ENCODE results near the gene SAAL1.

The SAAL1 gene

GRCh38 chr11:18061351-18061750 is 44.5 kb downstream of the SAAL1 start:
- H3K9me3 ChIP-seq (ENCODE audit: control insufficient read depth, low read length), result no peaks in the 10 kb centered on the region
- H3K14ac ChIP-seq (ENCODE audit: low read length in 2 of 2), result no peak overlapping the region
- no peaks in the 10 kb centered on the region for H3K27me3 ChIP-seq (ENCODE audit: control insufficient read depth in 1 of 2, insufficient read depth in 1 of 2, low read length in 2 of 2)
- H3K4ac ChIP-seq (ENCODE audit: low read depth in 1 of 2, low read length in 2 of 2), result no peak overlapping the region
- H2AFZ ChIP-seq (ENCODE audit: low read depth, low read length), result no peak overlapping the region
- no peak overlapping the region for H3K18ac ChIP-seq (ENCODE audit: low read depth in 1 of 2, low read length in 2 of 2)
- no peak overlapping the region for H4K8ac ChIP-seq (ENCODE audit: low read length)
- WGBS, result 90% methylated on average over 2 of the region's 2 CpGs
- no peak overlapping the region for H3K23ac ChIP-seq (ENCODE audit: low read length in 2 of 2)
- no peak overlapping the region for H2BK120ac ChIP-seq (ENCODE audit: low read depth, low read length)
- no peak overlapping the region for H3K9ac ChIP-seq (ENCODE audit: low read length)
- no peak overlapping the region for H2AK5ac ChIP-seq (ENCODE audit: low read length, severe bottlenecking)
- H3K4me3 ChIP-seq (ENCODE audit: insufficient read depth in 1 of 2, low read depth in 1 of 2, low read length in 2 of 2), result no peak overlapping the region
- DNase-seq, result no peak
- H3K4me1 ChIP-seq (ENCODE audit: control insufficient read depth, insufficient read depth, low read depth, low read length), result no peaks in the 10 kb centered on the region
- no peak overlapping the region for H4K91ac ChIP-seq (ENCODE audit: low read length)
- H2BK12ac ChIP-seq (ENCODE audit: low read length in 2 of 2), result no peak overlapping the region
- no peaks in the 10 kb centered on the region for H3K36me3 ChIP-seq (ENCODE audit: control insufficient read depth in 1 of 2, insufficient read depth in 2 of 2, low read depth in 1 of 2, low read length in 2 of 2)
- no peak overlapping the region for H3K4me2 ChIP-seq (ENCODE audit: low read length, poor library complexity, severe bottlenecking)
- no peak overlapping the region for H3K27ac ChIP-seq (ENCODE audit: low read length, poor library complexity, severe bottlenecking)
- no peaks in the 10 kb centered on the region for H3K79me1 ChIP-seq (replicated peaks; ENCODE audit: low read length, poor library complexity, severe bottlenecking)
- no peak overlapping the region for H2BK15ac ChIP-seq (ENCODE audit: low read depth, poor library complexity, severe bottlenecking)
- H2BK5ac ChIP-seq (ENCODE audit: low read depth, low read length, poor library complexity, severe bottlenecking), result no peak overlapping the region

GRCh38 chr11:18056561-18057181 is 49.2 kb downstream of the SAAL1 start:
- Histone ChIP-seq H2AFZ (ENCODE audit: low read depth, low read length) (no peak overlapping the region), H3K27ac (ENCODE audit: low read length, poor library complexity, severe bottlenecking) (no peak overlapping the region), H3K36me3 (ENCODE audit: control insufficient read depth in 1 of 2, insufficient read depth in 2 of 2, low read depth in 1 of 2, low read length in 2 of 2) (no peaks in the 10 kb centered on the region), H3K18ac (ENCODE audit: low read depth in 1 of 2, low read length in 2 of 2) (no peak overlapping the region), H3K4ac (ENCODE audit: low read depth in 1 of 2, low read length in 2 of 2) (no peak overlapping the region), H3K4me3 (ENCODE audit: insufficient read depth in 1 of 2, low read depth in 1 of 2, low read length in 2 of 2) (no peak overlapping the region), H3K23ac (ENCODE audit: low read length in 2 of 2) (no peak overlapping the region), H3K14ac (ENCODE audit: low read length in 2 of 2) (no peak overlapping the region), H2BK120ac (ENCODE audit: low read depth, low read length) (no peak overlapping the region), H3K79me1 (replicated peaks; ENCODE audit: low read length, poor library complexity, severe bottlenecking) (no peaks in the 10 kb centered on the region), H2BK5ac (ENCODE audit: low read depth, low read length, poor library complexity, severe bottlenecking) (no peak overlapping the region), H2BK15ac (ENCODE audit: low read depth, poor library complexity, severe bottlenecking) (no peak overlapping the region), H4K8ac (ENCODE audit: low read length) (no peak overlapping the region), H3K27me3 (ENCODE audit: control insufficient read depth in 1 of 2, insufficient read depth in 1 of 2, low read length in 2 of 2) (no peaks in the 10 kb centered on the region), H3K4me2 (ENCODE audit: low read length, poor library complexity, severe bottlenecking) (no peak overlapping the region), H3K4me1 (ENCODE audit: control insufficient read depth, insufficient read depth, low read depth, low read length) (no peaks in the 10 kb centered on the region), H2BK12ac (ENCODE audit: low read length in 2 of 2) (no peak overlapping the region), H4K91ac (ENCODE audit: low read length) (no peak overlapping the region), H3K9me3 (ENCODE audit: control insufficient read depth, low read length) (no peaks in the 10 kb centered on the region), H3K9ac (ENCODE audit: low read length) (no peak overlapping the region), H2AK5ac (ENCODE audit: low read length, severe bottlenecking) (no peak overlapping the region)
- WGBS, result 88% methylated on average over 1 of the region's 1 CpG
- DNase-seq, result no peak

GRCh38 chr11:18054511-18055103 is 51.3 kb downstream of the SAAL1 start:
- Histone ChIP-seq H2BK12ac (ENCODE audit: low read length in 2 of 2) (no peak overlapping the region), H3K18ac (ENCODE audit: low read depth in 1 of 2, low read length in 2 of 2) (no peak overlapping the region), H2AFZ (ENCODE audit: low read depth, low read length) (no peak overlapping the region), H3K4me3 (ENCODE audit: insufficient read depth in 1 of 2, low read depth in 1 of 2, low read length in 2 of 2) (no peak overlapping the region), H2AK5ac (ENCODE audit: low read length, severe bottlenecking) (no peak overlapping the region), H3K36me3 (ENCODE audit: control insufficient read depth in 1 of 2, insufficient read depth in 2 of 2, low read depth in 1 of 2, low read length in 2 of 2) (no peaks in the 10 kb centered on the region), H3K9me3 (ENCODE audit: control insufficient read depth, low read length) (no peaks in the 10 kb centered on the region), H3K9ac (ENCODE audit: low read length) (no peak overlapping the region), H2BK15ac (ENCODE audit: low read depth, poor library complexity, severe bottlenecking) (no peak overlapping the region), H3K79me1 (replicated peaks; ENCODE audit: low read length, poor library complexity, severe bottlenecking) (no peaks in the 10 kb centered on the region), H2BK5ac (ENCODE audit: low read depth, low read length, poor library complexity, severe bottlenecking) (no peak overlapping the region), H3K27ac (ENCODE audit: low read length, poor library complexity, severe bottlenecking) (no peak overlapping the region), H3K14ac (ENCODE audit: low read length in 2 of 2) (no peak overlapping the region), H3K4ac (ENCODE audit: low read depth in 1 of 2, low read length in 2 of 2) (no peak overlapping the region), H4K8ac (ENCODE audit: low read length) (no peak overlapping the region), H3K23ac (ENCODE audit: low read length in 2 of 2) (no peak overlapping the region), H3K4me1 (ENCODE audit: control insufficient read depth, insufficient read depth, low read depth, low read length) (no peaks in the 10 kb centered on the region), H3K27me3 (ENCODE audit: control insufficient read depth in 1 of 2, insufficient read depth in 1 of 2, low read length in 2 of 2) (no peaks in the 10 kb centered on the region), H3K4me2 (ENCODE audit: low read length, poor library complexity, severe bottlenecking) (no peak overlapping the region), H2BK120ac (ENCODE audit: low read depth, low read length) (no peak overlapping the region), H4K91ac (ENCODE audit: low read length) (no peak overlapping the region)
- 89% methylated on average over 10 of the region's 10 CpGs for WGBS
- DNase-seq, result no peak

- 89% methylated on average over 1 of the region's 2 CpGs for WGBS
These were observed 55.0 kb downstream of the SAAL1 start for GRCh38 chr11:18050848-18051247.

More at GRCh38 chr11:18050848-18051247, 55.0 kb downstream of the SAAL1 start:
- peaks cover 15 to 17% of the 10 kb centered on the region in 2 experiments for H3K27me3 ChIP-seq (ENCODE audit: control insufficient read depth in 1 of 2, insufficient read depth in 1 of 2, low read length in 2 of 2)
- H2BK5ac ChIP-seq (ENCODE audit: low read depth, low read length, poor library complexity, severe bottlenecking), result no peak overlapping the region
- no peak overlapping the region for H2AK5ac ChIP-seq (ENCODE audit: low read length, severe bottlenecking)
- H3K27ac ChIP-seq (ENCODE audit: low read length, poor library complexity, severe bottlenecking), result no peak overlapping the region
- H2BK120ac ChIP-seq (ENCODE audit: low read depth, low read length), result no peak overlapping the region
- H3K4me3 ChIP-seq (ENCODE audit: insufficient read depth in 1 of 2, low read depth in 1 of 2, low read length in 2 of 2), result no peak overlapping the region
- no peak overlapping the region for H3K9ac ChIP-seq (ENCODE audit: low read length)
- H3K36me3 ChIP-seq (ENCODE audit: control insufficient read depth in 1 of 2, insufficient read depth in 2 of 2, low read depth in 1 of 2, low read length in 2 of 2), result no peaks in the 10 kb centered on the region
- no peak overlapping the region for H3K4me2 ChIP-seq (ENCODE audit: low read length, poor library complexity, severe bottlenecking)
- no peak overlapping the region for H3K18ac ChIP-seq (ENCODE audit: low read depth in 1 of 2, low read length in 2 of 2)
- peaks cover 3% of the 10 kb centered on the region for H3K4me1 ChIP-seq (ENCODE audit: control insufficient read depth, insufficient read depth, low read depth, low read length)
- H3K23ac ChIP-seq (ENCODE audit: low read length in 2 of 2), result no peak overlapping the region
- H3K79me1 ChIP-seq (replicated peaks; ENCODE audit: low read length, poor library complexity, severe bottlenecking), result no peaks in the 10 kb centered on the region
- no peak overlapping the region for H3K14ac ChIP-seq (ENCODE audit: low read length in 2 of 2)
- H4K8ac ChIP-seq (ENCODE audit: low read length), result no peak overlapping the region
- H2AFZ ChIP-seq (ENCODE audit: low read depth, low read length), result no peak overlapping the region
- H3K9me3 ChIP-seq (ENCODE audit: control insufficient read depth, low read length), result no peaks in the 10 kb centered on the region
- no peak for DNase-seq
- no peak overlapping the region for H2BK12ac ChIP-seq (ENCODE audit: low read length in 2 of 2)
- no peak overlapping the region for H2BK15ac ChIP-seq (ENCODE audit: low read depth, poor library complexity, severe bottlenecking)
- H3K4ac ChIP-seq (ENCODE audit: low read depth in 1 of 2, low read length in 2 of 2), result no peak overlapping the region
- H4K91ac ChIP-seq (ENCODE audit: low read length), result no peak overlapping the region
